ENCODE results near the gene LDB1.

LDB1 gene

GRCh38 chr10:102139281-102140110, 19.3 kb upstream of the LDB1 start:
- no peak for DNase-seq (ENCODE audit: low read depth in 2 of 2, low spot score in 1 of 2)

GRCh38 chr10:102135956-102136526, 15.9 kb upstream of the LDB1 start:
- DNase-seq (ENCODE audit: low read depth in 2 of 2, low spot score in 1 of 2): no peak

GRCh38 chr10:102134416-102134815, 14.2 kb upstream of the LDB1 start:
- DNase-seq (ENCODE audit: low read depth in 2 of 2, low spot score in 1 of 2): no peak

GRCh38 chr10:102133373-102134195, 13.4 kb upstream of the LDB1 start:
- no peak for DNase-seq (ENCODE audit: low read depth in 2 of 2, low spot score in 1 of 2)

- DNase-seq (ENCODE audit: low read depth in 2 of 2, low spot score in 1 of 2): peak; percentile 88 to 93
These were observed 12.6 kb upstream of the LDB1 start, which contains the start of gene PPRC1 for GRCh38 chr10:102132563-102133372. Gene PPRC1, plus strand, starts transcription at chr10:102133040. Its CDS starts 29 bp downstream, at chr10:102133069.

- no peak for DNase-seq (ENCODE audit: low read depth in 2 of 2, low spot score in 1 of 2)
These were observed 12.0 kb upstream of the LDB1 start for GRCh38 chr10:102132193-102132562.

GRCh38 chr10:102131286-102132170, 11.4 kb upstream of the LDB1 start:
- no peak for DNase-seq (ENCODE audit: low read depth in 2 of 2, low spot score in 1 of 2)

GRCh38 chr10:102123223-102123622, 3.1 kb upstream of the LDB1 start:
- no peak for DNase-seq (ENCODE audit: low read depth in 2 of 2, low spot score in 1 of 2)

GRCh38 chr10:102122450-102122849, 2.3 kb upstream of the LDB1 start:
- no peak for DNase-seq (ENCODE audit: low read depth in 2 of 2, low spot score in 1 of 2)

- DNase-seq (ENCODE audit: low read depth in 2 of 2, low spot score in 1 of 2): no peak
These were observed 1.7 kb upstream of the LDB1 start for GRCh38 chr10:102121739-102122372.

GRCh38 chr10:102120991-102121738, 997 bp upstream of the LDB1 start:
- DNase-seq (ENCODE audit: low read depth in 2 of 2, low spot score in 1 of 2): no peak

GRCh38 chr10:102119417-102120141, 589 bp downstream of the LDB1 start:
- no peak for DNase-seq (ENCODE audit: low read depth in 2 of 2, low spot score in 1 of 2)

GRCh38 chr10:102118867-102119266, 1.3 kb downstream of the LDB1 start:
- DNase-seq (ENCODE audit: low read depth in 2 of 2, low spot score in 1 of 2): no peak

- no peak for DNase-seq (ENCODE audit: low read depth in 2 of 2, low spot score in 1 of 2)
These were observed 2.6 kb downstream of the LDB1 start for GRCh38 chr10:102117391-102118159.

GRCh38 chr10:102116656-102117055, 3.5 kb downstream of the LDB1 start:
- DNase-seq (ENCODE audit: low read depth in 2 of 2, low spot score in 1 of 2): no peak

- DNase-seq (ENCODE audit: low read depth in 2 of 2, low spot score in 1 of 2): no peak
These were observed 4.4 kb downstream of the LDB1 start for GRCh38 chr10:102115775-102116174.

GRCh38 chr10:102114861-102115618, 5.1 kb downstream of the LDB1 start:
- DNase-seq (ENCODE audit: low read depth in 2 of 2, low spot score in 1 of 2): peak in 1 of 2 donors; percentile 73

All from stimulated activated CD8-positive, alpha-beta memory T cell treated with anti-CD3 and anti-CD28 coated beads, Interleukin-4, amount 100 ng/mL, for 1 hour (primary cell).